ENCODE data around the gene COL21A1. TPM values are rescaled to one million over a fixed set of nuclear protein-coding genes. Genes with fewer than 3 reads are reported as not detected.
A peak's percentile ranks its signal among the peaks of the same experiment; 100 is the strongest.

COL21A1 gene
- total and polyA plus RNA-seq, 4 donors, result 1.6 to 105 (median 6.3) TPM

DNA sequence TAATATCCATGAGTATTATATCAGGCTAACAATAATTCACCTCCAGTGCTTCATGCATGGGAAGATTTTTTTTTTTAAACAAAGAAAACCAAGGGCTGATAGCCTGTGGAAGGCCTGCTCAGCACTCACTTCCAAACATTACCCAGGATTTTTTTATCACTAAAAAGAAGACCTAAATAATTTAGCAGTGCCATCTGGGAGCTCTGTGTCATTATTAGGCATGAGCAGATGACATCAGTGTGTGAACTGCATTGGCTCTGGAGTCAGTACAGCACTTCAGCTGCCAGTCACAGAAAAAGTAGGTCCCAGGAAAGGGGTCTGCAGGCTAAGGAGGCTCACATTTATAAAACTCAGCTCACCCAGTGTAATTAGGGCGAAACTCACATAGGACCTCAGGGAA lies 94.8 kb downstream of the COL21A1 start:
- peaks cover 0 to 6% (median 0%) of the 10 kb centered on the region in 5 donors for H3K4me1 ChIP-seq (ENCODE audit: control insufficient read depth in 5 of 5, insufficient read depth in 5 of 5, low read length in 5 of 5)
- H3K27me3 ChIP-seq (ENCODE audit: control insufficient read depth in 3 of 3, insufficient read depth in 3 of 3, low read length in 2 of 3), result no peaks in the 10 kb centered on the region
- DNase-seq (no peak), ATAC-seq (ENCODE audit: insufficient read depth, low FRiP score) (no peak)
- no peak overlapping the region for H3K27ac ChIP-seq (ENCODE audit: low read depth in 1 of 2, low read length in 1 of 2)
- peaks cover 0 to 39% (median 19%) of the 10 kb centered on the region in 4 donors for H3K36me3 ChIP-seq (ENCODE audit: control insufficient read depth in 4 of 4, insufficient read depth in 4 of 4, low read length in 4 of 4)
- TF ChIP-seq, protein P1, sequence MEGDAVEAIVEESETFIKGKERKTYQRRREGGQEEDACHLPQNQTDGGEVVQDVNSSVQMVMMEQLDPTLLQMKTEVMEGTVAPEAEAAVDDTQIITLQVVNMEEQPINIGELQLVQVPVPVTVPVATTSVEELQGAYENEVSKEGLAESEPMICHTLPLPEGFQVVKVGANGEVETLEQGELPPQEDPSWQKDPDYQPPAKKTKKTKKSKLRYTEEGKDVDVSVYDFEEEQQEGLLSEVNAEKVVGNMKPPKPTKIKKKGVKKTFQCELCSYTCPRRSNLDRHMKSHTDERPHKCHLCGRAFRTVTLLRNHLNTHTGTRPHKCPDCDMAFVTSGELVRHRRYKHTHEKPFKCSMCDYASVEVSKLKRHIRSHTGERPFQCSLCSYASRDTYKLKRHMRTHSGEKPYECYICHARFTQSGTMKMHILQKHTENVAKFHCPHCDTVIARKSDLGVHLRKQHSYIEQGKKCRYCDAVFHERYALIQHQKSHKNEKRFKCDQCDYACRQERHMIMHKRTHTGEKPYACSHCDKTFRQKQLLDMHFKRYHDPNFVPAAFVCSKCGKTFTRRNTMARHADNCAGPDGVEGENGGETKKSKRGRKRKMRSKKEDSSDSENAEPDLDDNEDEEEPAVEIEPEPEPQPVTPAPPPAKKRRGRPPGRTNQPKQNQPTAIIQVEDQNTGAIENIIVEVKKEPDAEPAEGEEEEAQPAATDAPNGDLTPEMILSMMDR (IDR thresholded peaks at IDR 0.05; ENCODE audit: control extremely low read depth, extremely low read depth), result no peak
- WGBS, 2 donors, result 91% methylated on average over 1 of the region's 1 CpG
- H3K9me3 ChIP-seq (ENCODE audit: control insufficient read depth in 4 of 4, insufficient read depth in 3 of 4, low read length in 3 of 4), result peaks cover 0 to 6% (median 3%) of the 10 kb centered on the region in 4 donors
- H3K9ac ChIP-seq (ENCODE audit: insufficient read depth in 1 of 2, low read length in 2 of 2), result no peak overlapping the region
- no peak overlapping the region for H3K4me3 ChIP-seq

DNA sequence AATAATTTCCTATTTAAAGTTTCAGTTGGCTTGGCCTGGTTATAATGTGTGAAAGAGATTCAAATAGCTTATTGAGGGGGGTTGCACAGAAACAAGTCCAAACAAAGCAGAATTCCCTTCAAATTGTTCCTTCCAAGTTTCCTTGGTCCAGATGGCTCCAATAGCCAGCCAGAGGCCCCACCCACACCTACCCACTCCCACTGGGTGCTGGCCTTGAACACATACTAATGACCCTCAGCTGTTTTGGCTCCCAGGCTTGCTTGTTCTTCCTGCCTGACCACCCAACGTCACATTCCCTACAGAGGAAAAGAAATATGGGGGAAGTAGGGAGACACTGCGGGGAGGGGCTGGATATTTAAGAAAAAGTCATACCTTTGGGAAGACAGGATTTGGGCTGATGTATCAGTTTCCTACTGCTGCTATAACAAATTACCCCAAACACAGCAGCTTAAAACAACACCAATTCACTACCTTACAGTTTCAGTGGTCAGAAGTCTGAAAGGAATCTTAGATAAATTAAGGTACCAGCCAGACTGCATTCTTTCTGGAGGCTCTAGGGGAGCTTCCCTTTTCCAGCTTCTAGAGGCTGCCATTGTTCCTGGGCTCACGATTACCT lies 95.7 kb downstream of the COL21A1 start:
- DNase-seq (no peak), ATAC-seq (ENCODE audit: insufficient read depth, low FRiP score) (no peak)
- TF ChIP-seq, protein P1 (IDR thresholded peaks at IDR 0.05; ENCODE audit: control extremely low read depth, extremely low read depth), result no peak
- 84 to 94% methylated on average over 3 of the region's 3 CpGs for WGBS, 2 donors
- Histone ChIP-seq H3K4me3 (no peak overlapping the region), H3K27me3 (ENCODE audit: control insufficient read depth in 3 of 3, insufficient read depth in 3 of 3, low read length in 2 of 3) (no peaks in the 10 kb centered on the region), H3K9ac (ENCODE audit: insufficient read depth in 1 of 2, low read length in 2 of 2) (no peak overlapping the region), H3K9me3 (ENCODE audit: control insufficient read depth in 4 of 4, insufficient read depth in 3 of 4, low read length in 3 of 4) (peaks cover 0 to 6% (median 3%) of the 10 kb centered on the region in 4 donors), H3K36me3 (ENCODE audit: control insufficient read depth in 4 of 4, insufficient read depth in 4 of 4, low read length in 4 of 4) (peaks cover 0 to 39% (median 18%) of the 10 kb centered on the region in 4 donors), H3K27ac (ENCODE audit: low read depth in 1 of 2, low read length in 1 of 2) (no peak overlapping the region), H3K4me1 (ENCODE audit: control insufficient read depth in 5 of 5, insufficient read depth in 5 of 5, low read length in 5 of 5) (peaks cover 0 to 6% (median 0%) of the 10 kb centered on the region in 5 donors)

DNA sequence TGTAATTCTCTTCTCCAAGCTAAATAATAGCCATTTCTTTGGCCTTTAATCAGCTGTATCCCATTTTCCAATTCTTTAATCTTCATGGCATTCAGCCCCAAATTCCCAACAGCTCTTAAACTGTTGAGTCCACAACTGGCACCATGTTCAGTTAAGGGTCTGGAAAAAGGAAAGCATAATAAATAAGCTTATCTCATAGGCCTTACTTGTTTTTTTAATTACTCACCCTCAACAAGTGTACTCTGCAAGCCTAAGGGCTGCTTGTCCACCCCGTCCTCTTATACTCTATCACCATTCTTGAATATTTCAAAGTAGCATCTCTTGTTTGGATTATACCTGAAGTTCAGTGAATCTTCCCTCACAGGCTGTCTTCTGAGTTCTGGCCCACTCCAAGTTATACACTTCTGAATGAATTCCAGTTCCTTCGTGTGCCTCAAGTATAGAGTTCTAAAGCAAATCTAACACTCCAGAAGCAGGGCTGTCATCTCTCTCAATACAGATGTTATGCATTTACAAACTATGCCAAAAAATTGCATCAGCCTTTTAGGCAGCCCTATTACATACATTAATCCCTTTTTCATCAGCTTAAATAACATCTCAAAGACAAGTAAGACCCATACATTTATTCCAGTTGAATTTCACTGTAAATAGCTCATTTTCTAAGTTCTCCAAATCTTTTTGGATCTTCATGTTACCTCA lies 98.7 kb downstream of the COL21A1 start:
- ATAC-seq (ENCODE audit: insufficient read depth, low FRiP score) (no peak), DNase-seq (peak in 2 of 3 donors; percentile 73 to 83)
- WGBS, 2 donors, result 52 to 75% methylated on average over 2 of the region's 2 CpGs
- peaks cover 0 to 29% (median 13%) of the 10 kb centered on the region in 4 donors for H3K36me3 ChIP-seq (ENCODE audit: control insufficient read depth in 4 of 4, insufficient read depth in 4 of 4, low read length in 4 of 4)
- H3K27ac ChIP-seq (ENCODE audit: low read depth in 1 of 2, low read length in 1 of 2), result no peak overlapping the region
- peaks cover 0 to 5% (median 0%) of the 10 kb centered on the region in 5 donors for H3K4me1 ChIP-seq (ENCODE audit: control insufficient read depth in 5 of 5, insufficient read depth in 5 of 5, low read length in 5 of 5)
- no peak overlapping the region for H3K4me3 ChIP-seq
- H3K9me3 ChIP-seq (ENCODE audit: control insufficient read depth in 4 of 4, insufficient read depth in 3 of 4, low read length in 3 of 4), result peaks cover 0 to 3% (median under 1%) of the 10 kb centered on the region in 4 donors
- H3K9ac ChIP-seq (ENCODE audit: insufficient read depth in 1 of 2, low read length in 2 of 2), result no peak overlapping the region
- H3K27me3 ChIP-seq (ENCODE audit: control insufficient read depth in 3 of 3, insufficient read depth in 3 of 3, low read length in 2 of 3), result no peaks in the 10 kb centered on the region
- TF ChIP-seq, protein P1 (IDR thresholded peaks at IDR 0.05; ENCODE audit: control extremely low read depth, extremely low read depth), result no peak

Measured in lung (tissue), 12 donors.